ENCODE results near the gene NRCAM.

NRCAM gene

GRCh38 chr7:108335269-108335918 lies 120.8 kb downstream of the NRCAM start:
- no peak for DNase-seq

GRCh38 chr7:108332937-108333336 lies 123.3 kb downstream of the NRCAM start:
- DNase-seq: no peak

GRCh38 chr7:108331971-108332370 lies 124.3 kb downstream of the NRCAM start:
- no peak for DNase-seq

GRCh38 chr7:108330227-108330626 lies 126.0 kb downstream of the NRCAM start:
- no peak for DNase-seq

DNA sequence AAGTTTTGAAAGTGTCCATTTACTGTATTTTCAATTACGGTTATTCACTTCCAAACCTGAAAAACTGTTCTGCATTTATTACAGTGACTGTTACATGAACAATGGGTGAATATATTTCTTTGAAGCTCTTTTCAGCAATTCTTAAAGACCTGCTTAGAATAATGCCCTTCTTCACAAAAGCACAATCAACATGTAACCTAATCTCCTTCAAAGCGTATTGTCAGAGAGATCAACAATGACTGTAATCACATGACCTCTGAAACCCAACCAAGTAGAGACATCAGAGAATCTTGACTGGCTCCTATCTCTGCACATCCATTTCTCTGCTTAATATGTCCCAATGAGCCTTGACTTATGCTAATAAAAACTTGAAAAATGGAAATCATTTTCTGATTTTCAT lies 126.7 kb downstream of the NRCAM start:
- no peak for DNase-seq

GRCh38 chr7:108328174-108328651 lies 128.0 kb downstream of the NRCAM start:
- DNase-seq: no peak

DNA sequence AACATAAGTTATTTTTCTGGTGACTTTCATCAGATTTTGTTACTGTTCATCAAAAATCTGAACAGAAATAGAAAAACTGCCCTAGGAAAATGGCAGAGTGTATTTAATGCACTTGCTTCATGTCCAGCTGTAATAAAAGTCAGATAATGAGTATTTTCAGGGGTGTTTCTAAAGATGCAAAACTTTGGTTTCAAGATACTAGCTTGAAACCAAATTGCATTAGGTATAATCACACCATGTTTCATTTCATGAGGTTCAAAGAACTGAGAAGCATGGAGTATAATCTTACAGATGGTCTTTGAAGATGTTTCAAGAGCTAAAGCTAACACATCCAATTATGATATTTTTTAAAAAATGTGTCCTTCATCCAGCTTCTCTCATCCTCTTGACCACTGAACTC lies 128.9 kb downstream of the NRCAM start:
- DNase-seq: no peak

GRCh38 chr7:108326938-108327337 lies 129.3 kb downstream of the NRCAM start:
- DNase-seq: no peak

DNA sequence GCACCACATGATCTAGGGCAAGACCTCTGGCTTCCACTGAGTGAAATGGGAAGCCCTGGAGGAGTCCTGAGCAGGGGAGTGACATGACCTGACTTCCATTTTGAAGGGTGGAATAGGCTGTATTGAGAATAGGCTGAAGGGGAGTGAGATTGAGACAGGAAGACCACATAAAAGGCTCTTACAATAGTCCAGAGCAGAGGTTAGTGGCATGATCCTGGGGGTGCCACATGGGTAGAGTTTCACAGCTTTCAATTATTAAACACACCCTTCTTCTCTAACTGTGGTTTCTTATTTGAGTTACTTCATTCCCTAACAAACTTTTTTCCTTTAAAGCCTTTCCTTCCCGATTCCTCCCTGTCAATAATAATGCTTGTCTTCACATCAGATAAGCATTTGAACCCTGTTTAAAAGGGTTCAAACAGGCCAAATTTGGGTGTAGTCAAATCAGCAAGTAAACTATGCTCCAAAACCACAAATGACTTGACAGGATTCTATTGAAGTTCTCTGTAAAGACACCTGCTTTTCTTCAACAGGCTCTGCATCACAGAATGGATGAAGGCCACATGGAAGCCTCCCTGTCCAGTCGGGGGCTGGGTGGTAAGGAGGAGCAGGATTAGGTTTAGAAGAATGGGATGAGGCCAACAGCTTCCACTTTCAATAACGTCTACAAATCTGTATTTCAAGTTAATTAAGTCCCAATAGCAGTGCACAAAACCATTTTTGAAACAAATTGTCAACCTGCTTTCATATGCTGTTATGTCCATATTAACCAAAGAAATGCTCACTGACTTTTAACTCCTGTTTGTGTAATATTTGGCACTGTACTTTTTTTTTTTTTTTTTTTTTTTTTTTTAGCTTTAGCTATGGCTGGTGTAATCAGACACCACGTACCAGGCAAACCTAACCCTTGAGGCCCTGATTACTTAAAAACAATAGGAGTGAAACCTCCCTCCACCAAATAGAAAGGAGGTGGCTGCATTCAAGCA lies 131.9 kb downstream of the NRCAM start:
- DNase-seq: no peak

DNA sequence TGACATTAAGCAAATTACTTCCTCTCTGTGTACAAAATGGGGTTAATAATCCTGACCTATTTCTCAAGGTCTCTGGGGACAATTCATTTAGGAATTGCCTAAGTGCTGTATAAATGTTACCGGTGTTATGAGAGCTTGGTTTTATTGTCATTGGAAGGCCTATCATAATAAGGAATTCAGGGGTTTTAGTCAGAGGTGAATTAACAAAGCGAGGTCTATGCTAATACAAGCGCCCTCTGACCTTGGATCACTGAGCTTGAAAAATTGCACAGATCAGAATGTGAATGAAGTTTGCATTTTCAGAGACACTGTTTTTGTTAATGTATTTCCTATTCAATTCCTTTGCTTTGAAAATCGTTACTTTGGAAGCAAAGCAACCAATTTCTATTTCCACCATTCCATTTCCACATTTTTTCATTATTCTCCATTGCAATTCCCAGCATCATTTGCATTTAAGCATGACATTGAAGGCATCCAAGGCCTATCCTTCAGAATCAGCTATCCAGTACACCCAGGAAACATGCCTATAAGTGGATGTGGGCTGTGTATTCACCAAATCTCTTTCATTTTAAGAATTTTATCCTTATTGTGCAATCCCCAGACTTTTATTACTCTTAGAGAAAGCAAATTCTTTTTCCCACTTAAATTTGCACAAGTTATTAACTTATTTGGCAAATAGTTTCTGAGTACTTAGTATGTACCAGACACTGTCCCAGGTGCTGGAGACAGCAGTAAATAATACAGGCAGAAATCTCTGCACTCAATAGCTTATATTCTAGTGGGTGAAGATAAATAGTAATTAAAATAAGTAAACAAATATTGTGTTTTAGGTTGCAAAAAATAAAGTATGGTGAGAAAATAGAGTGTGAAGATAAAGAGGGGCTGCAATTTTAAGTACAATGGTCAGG lies 133.1 kb downstream of the NRCAM start:
- DNase-seq: no peak

- no peak for DNase-seq
Measured at GRCh38 chr7:108322046-108322445, 134.2 kb downstream of the NRCAM start.

DNA sequence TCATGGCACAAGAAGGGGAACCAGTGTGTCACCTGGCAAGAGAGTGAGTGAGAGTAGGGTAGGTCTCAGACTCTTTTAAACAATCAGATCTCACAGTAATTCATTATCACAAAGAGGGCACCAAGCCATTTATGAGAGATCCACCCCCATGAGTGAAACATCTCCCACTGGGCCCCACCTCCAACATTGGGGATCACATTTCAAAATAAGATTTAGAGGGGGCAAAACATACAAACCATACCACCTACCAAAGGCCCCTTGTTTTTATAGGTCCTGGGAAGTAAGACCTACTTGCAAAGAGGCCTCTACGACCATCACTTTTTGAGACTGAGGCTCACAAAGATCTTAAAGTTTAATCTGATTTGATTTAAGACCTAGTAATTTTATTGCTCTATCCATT lies 134.9 kb downstream of the NRCAM start:
- DNase-seq: no peak

DNA sequence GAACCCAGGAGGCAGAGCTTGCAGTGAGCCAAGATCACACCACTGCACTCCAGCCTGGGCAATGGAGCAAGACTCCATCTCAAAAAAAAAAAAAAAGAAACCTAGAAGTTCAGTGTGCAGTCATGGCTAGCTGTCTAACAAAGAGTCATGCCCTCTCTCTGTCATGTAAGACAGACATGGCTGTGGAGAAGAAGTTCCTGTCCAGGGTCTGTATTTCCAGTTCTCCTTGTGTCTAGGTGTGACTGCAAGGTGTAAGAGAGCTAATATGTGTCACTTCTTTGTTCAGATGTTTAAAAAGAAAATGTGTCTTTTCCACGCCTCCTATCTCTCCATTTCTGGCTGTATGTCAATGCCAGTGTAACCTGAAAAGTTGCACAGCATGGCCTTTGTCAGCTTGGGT lies 139.5 kb downstream of the NRCAM start:
- DNase-seq: no peak

DNA sequence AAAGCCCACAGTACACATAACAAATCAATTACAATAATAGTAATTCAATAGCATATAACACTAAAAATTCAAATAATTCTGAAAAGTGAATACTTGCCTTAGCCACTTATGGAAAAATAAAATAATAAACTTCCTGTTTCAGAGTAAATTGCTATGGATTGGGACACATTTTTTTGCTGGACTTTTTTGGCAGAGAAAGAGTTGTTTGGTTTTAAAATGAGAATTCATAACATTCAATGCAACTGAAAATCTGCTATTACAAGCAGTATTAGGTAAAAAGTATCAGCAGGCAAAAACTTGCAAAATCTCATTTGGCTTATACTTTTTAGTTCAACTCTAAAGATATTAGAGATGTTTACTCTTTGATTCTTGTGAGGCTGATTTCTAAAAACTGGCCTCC lies 141.7 kb downstream of the NRCAM start:
- DNase-seq: no peak

- DNase-seq: no peak
Measured at GRCh38 chr7:108314049-108314448, 142.2 kb downstream of the NRCAM start.

GRCh38 chr7:108313086-108313485 lies 143.2 kb downstream of the NRCAM start:
- no peak for DNase-seq

DNA sequence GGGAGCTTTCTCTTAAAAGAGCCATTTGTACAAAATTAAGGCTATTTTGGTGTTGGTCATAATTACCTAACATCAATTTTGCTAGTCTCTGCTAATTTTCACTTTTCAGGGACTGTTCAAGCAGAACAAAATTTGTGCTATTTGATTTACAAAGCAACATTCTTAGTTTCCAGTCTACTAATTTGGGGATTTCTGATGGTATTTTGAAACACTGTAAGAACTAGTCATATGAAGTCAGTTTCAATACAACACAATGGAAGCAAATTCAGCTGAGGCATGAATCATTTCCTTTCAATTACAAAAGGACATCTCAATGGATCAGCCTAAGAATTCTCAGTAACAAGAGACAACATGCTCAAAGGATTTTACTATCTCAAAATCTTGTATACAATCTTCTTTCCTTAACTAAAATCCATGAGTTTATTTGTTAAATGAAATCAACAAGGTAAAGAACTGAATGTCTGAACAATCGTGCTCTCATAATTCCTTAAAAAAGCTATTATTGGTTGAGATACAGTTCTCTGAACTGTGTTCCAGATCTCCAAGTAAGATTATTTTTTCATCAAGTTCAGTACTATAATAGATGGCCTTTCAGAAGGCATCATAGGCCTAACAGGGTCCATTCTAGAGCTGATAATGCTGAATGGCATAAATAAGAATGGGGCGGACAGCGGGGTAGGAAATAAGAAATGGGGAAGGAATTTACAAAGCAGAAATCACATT lies 144.6 kb downstream of the NRCAM start:
- DNase-seq: no peak

DNA sequence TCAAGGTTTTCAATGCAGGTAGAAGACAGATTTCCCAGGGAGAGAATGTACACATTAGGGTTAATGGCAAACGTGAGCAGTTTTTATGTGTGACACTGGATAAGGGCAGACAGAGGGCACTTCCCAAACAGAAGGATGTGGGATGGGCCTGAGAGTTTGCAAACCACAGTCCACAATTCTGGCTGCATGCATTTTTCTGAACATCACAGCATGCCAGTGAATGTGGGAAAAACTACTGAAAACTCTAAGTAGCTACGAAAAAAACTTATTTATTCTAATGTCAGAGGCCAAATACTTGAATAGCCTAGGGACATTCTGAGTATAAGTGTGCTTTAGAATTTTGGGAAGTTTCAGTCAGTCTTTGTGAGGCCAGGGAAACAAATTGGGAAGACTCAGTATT lies 145.9 kb downstream of the NRCAM start:
- DNase-seq: no peak

- no peak for DNase-seq
Measured at GRCh38 chr7:108308903-108309302, 147.3 kb downstream of the NRCAM start.

GRCh38 chr7:108308276-108308675 lies 148.0 kb downstream of the NRCAM start:
- no peak for DNase-seq

DNA sequence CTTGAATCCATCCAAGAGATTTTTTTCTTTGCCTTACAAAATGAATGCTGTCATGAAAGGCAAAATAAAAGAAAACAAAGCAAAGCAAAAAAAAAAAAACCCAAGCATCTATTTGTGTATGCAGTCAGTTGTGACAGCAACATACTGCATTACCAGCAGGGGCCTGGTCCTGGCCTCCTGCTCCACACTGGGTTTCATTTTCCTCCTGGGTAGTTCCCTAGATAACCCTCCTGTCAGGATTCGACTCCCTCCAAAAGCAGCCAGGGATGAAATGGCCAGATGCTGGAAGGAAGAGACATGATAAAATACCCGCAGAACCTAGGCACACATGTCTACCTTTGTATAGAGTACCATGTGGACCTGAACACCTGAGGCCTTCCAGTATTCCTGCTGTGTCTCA lies 148.6 kb downstream of the NRCAM start:
- no peak for DNase-seq

GRCh38 chr7:108307194-108307593 lies 149.0 kb downstream of the NRCAM start:
- DNase-seq: no peak
